ENCODE data around the gene TMX2. TPM values are rescaled to one million over a fixed set of nuclear protein-coding genes. Genes with fewer than 3 reads are reported as not detected.
"Not testable (repeated sequence)": the region's sequence is repeated elsewhere in the genome, so short reads cannot be mapped to it uniquely, and the experiment has no call there.

TMX2 gene
- total RNA-seq, 1 donor from 2014 or later, result 70.4 TPM

DNA sequence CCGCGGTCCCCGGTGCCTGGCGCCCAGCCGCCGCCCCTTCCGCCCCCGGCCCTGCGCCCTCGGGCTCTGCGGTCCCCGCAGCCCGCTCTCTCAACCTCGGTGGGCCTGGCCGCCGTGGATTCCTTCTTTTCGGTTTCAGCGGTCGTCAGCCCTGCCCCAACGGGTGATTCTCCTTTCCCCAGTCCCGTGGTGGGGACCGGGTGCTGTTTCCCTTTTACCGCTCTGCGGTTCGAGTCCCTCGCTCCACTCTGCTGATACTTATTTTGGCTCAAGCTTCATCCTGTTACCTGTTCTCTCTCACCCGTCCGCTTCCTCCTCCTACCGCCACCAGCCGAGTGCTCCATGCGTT lies 44.0 kb upstream of the TMX2 start:
- H3K9me3 ChIP-seq, result no peaks in the 10 kb centered on the region
- TF ChIP-seq, protein P1, sequence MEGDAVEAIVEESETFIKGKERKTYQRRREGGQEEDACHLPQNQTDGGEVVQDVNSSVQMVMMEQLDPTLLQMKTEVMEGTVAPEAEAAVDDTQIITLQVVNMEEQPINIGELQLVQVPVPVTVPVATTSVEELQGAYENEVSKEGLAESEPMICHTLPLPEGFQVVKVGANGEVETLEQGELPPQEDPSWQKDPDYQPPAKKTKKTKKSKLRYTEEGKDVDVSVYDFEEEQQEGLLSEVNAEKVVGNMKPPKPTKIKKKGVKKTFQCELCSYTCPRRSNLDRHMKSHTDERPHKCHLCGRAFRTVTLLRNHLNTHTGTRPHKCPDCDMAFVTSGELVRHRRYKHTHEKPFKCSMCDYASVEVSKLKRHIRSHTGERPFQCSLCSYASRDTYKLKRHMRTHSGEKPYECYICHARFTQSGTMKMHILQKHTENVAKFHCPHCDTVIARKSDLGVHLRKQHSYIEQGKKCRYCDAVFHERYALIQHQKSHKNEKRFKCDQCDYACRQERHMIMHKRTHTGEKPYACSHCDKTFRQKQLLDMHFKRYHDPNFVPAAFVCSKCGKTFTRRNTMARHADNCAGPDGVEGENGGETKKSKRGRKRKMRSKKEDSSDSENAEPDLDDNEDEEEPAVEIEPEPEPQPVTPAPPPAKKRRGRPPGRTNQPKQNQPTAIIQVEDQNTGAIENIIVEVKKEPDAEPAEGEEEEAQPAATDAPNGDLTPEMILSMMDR (IDR thresholded peaks at IDR 0.05), result no peak
- no peak for DNase-seq
- H3K4me3 ChIP-seq, result peak overlapping the region; percentile 90
- H3K4me1 ChIP-seq, result peaks cover 22% of the 10 kb centered on the region
- H3K27me3 ChIP-seq, result no peaks in the 10 kb centered on the region
- intact Hi-C loops (cut with DNase I), result no loop called here
- peaks cover 16% of the 10 kb centered on the region for H3K36me3 ChIP-seq
- H3K27ac ChIP-seq, result peak overlapping the region; percentile 99
- peak; percentile 18 for ATAC-seq

DNA sequence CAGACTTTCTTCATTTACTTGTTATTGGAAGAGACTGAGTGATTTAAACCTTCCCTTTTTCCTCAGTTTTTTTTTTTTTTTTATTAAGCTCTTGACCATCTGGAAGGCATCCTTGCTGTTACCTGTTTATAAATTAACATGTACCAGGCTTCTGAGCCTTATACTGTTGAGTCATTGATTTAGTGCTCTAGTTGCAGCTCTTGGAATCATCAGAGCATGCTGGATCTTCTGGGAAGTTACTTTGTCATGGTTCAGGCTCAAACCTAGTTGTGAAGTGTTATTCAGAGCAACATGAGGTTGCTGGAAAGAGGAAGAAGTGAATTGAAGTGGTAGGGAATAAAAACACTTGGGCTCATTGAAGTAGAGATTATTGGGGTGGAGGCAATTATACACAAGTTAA lies 38.1 kb upstream of the TMX2 start:
- H3K36me3 ChIP-seq, result peaks cover 57% of the 10 kb centered on the region

DNA sequence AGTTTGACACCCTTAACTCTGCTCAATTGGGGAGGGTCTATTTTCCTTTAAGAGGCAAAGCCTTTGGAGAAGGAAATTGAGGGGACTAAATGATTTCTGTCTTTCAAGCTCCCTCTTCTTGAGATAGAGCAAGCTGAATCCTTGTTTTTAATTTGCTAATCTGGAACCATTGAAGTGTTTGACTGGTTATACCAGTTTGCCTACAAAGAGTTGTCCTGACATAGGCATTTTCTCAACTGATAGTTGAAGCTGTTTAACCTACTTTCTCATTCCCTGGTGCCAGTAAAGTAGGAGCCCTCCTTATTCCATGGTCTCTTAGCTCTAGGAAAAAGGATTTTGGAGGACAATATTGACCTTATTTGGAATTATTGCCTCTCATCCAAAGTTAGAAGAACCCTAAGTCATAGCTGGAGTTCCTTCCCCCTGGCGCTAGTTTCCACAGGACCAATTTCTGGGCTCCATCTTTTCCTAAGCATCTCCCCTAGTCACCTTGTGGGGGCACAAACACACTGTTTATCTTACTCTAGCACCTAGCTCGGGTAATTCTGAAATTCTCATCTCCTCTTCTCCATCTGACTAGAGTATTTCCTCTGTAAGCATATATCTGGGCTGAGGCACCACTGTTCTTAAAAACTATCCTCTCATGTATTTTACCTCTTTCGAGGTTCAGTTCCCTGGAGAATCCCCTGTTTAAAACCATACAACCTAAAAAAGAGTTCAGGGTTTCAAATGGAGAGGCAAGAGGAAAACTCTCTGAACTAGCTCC lies 37.0 kb upstream of the TMX2 start:
- DNase-seq (no peak), ATAC-seq (no peak)
- H3K27me3 ChIP-seq, result no peaks in the 10 kb centered on the region
- peaks cover 22% of the 10 kb centered on the region for H3K4me1 ChIP-seq
- H3K9me3 ChIP-seq, result no peaks in the 10 kb centered on the region
- TF ChIP-seq, protein P1 (IDR thresholded peaks at IDR 0.05), result no peak
- no peak overlapping the region for H3K27ac ChIP-seq
- intact Hi-C loops (cut with DNase I), result no loop called here
- H3K4me3 ChIP-seq, result no peak overlapping the region
- H3K36me3 ChIP-seq, result peaks cover 57% of the 10 kb centered on the region

More for the DNA sequence above, 38.1 kb upstream of the TMX2 start:
- Histone ChIP-seq H3K27me3 (no peaks in the 10 kb centered on the region), H3K27ac (no peak overlapping the region), H3K4me1 (peaks cover 23% of the 10 kb centered on the region), H3K9me3 (no peaks in the 10 kb centered on the region), H3K4me3 (no peak overlapping the region)
- TF ChIP-seq, protein P1 (IDR thresholded peaks at IDR 0.05), result no peak
- DNase-seq (no peak), ATAC-seq (no peak)
- intact Hi-C loops (cut with DNase I), result no loop called here

DNA sequence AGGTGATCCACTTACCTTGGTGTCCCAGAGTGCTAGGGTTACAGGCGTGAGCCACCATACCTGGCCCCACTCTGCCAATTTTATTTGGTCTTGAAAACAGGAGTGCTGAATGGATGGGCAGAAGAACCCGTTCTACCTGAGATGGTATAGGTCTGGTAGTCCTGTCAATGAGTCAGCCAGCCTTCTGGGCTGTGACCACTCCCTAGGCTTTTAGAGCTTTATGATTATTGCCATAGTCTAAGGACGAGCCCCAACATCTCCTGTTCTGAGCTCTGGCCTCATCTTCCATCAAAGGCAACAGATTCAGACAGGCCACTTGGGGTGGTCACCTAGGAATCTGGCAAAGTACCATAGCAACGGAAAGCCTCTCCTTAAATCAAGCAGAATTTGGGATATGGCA lies 33.0 kb upstream of the TMX2 start:
- no peaks in the 10 kb centered on the region for H3K27me3 ChIP-seq
- H3K36me3 ChIP-seq, result peaks cover 69% of the 10 kb centered on the region
- no peaks in the 10 kb centered on the region for H3K9me3 ChIP-seq
- no peak overlapping the region for H3K4me3 ChIP-seq
- DNase-seq (no peak), ATAC-seq (no peak)
- no peak overlapping the region for H3K27ac ChIP-seq
- intact Hi-C loops (cut with DNase I), result no loop called here
- H3K4me1 ChIP-seq, result peaks cover 23% of the 10 kb centered on the region
- TF ChIP-seq, protein P1 (IDR thresholded peaks at IDR 0.05), result no peak

DNA sequence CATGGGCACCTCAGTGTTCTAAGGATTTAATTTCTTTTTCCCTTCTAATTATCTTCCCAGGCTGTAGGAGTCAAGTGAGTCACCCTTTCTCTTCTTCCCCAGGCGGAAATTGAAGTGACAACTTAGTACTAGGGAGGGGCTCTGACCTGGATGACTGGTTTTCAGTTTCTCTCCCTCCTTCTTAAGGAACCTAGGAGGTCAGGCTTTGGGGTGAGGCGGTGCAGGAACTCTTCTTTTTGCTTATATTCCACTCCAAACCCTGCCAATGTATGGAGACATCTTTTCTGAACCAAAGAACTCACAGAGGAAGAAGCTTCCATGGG lies 31.9 kb upstream of the TMX2 start:
- Histone ChIP-seq H3K27me3 (no peaks in the 10 kb centered on the region), H3K9me3 (no peaks in the 10 kb centered on the region), H3K36me3 (peaks cover 71% of the 10 kb centered on the region), H3K4me3 (no peak overlapping the region), H3K4me1 (peaks cover 21% of the 10 kb centered on the region), H3K27ac (no peak overlapping the region)
- DNase-seq, result no peak
- no peak for ATAC-seq
- TF ChIP-seq, protein P1 (IDR thresholded peaks at IDR 0.05), result no peak
- intact Hi-C loops (cut with DNase I), result no loop called here

DNA sequence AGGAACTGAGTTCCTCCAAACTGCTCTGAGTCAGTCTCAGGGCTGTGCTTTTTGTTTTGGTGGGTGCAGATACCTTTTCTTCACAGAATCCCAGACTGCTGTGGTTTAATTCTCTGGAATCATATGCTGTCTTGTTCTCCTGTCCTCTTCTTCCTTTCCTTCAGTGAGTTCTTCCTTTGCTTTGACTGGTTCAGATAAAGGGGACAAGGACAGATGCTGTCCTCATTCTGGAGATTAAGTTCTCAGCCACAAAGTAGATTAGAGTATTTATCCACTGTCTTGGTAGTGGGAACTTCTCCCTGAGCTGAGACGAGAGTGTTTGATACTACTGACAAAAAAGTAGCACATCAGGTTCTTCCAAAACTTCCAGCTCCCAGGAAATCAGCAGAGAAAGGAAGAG lies 31.2 kb upstream of the TMX2 start:
- TF ChIP-seq, protein P1 (IDR thresholded peaks at IDR 0.05), result no peak
- intact Hi-C loops (cut with DNase I), result no loop called here

DNA sequence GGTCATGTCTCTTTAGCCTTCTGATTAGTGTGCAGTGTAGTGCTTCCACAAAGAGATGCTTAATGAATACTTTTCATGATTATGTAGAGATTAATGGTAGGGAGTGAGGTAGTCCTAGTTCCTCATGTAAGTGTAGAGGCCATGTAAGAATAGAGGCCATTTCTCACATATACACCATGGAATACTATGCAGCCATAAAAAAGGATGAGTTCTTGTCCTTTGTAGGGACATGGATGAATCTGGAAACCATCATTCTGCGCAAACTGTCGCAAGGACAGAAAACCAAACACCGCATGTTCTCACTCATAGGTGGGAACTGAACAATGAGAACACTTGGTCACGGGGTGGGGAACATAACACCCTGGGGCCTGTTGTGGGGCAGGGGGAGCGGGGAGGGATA lies 21.9 kb upstream of the TMX2 start:
- H3K9me3 ChIP-seq; intact Hi-C loops (cut with DNase I); H3K27ac ChIP-seq; H3K4me1 ChIP-seq; H3K4me3 ChIP-seq; ATAC-seq; H3K27me3 ChIP-seq; DNase-seq: not testable (repeated sequence)
- H3K36me3 ChIP-seq, result peaks cover 100% of the 10 kb centered on the region

More for the DNA sequence above, 31.2 kb upstream of the TMX2 start:
- DNase-seq (no peak), ATAC-seq (no peak)
- H3K9me3 ChIP-seq, result no peaks in the 10 kb centered on the region
- H3K4me3 ChIP-seq, result no peak overlapping the region
- H3K27ac ChIP-seq, result no peak overlapping the region
- peaks cover 14% of the 10 kb centered on the region for H3K4me1 ChIP-seq
- no peaks in the 10 kb centered on the region for H3K27me3 ChIP-seq
- H3K36me3 ChIP-seq, result peaks cover 71% of the 10 kb centered on the region
